CD14-positive monocyte (primary cell): Measurements from ENCODE around the gene NACAD. TPM values are rescaled to one million over a fixed set of nuclear protein-coding genes. Genes with fewer than 3 reads are reported as not detected.

Source experiments
- DNase-seq, 3 donors: peaks; one replicate each; pipeline ENCODE4 v3.0.0-alpha.2; 2011 to 2022
- H2AFZ ChIP-seq: 2 replicates; pipeline ENCODE4 v1.6.0; 2012; ENCODE audit warnings: mild to moderate bottlenecking, low read depth, low read length, inconsistent platforms; ENCODE audit not compliant: insufficient read depth, poor library complexity, severe bottlenecking
- H3K27ac ChIP-seq, 2 donors: 1 replicate in 1 of 2; 2 replicates in 1 of 2; pipeline ENCODE4 v1.5.1; 2012 to 2013; ENCODE audit warnings: low read length in 2 of 2, control low read depth in 1 of 2, inconsistent platforms in 1 of 2, low read depth in 1 of 2, mild to moderate bottlenecking in 1 of 2
- H3K27me3 ChIP-seq, 2 donors: one replicate each; pipeline versions ENCODE4 v1.6.0 to v1.6.1; 2011 to 2013; ENCODE audit warnings: low read length in 2 of 2; ENCODE audit not compliant: control insufficient read depth in 2 of 2, insufficient read depth in 2 of 2
- H3K36me3 ChIP-seq, 2 donors: replicated peaks in 1 of 2; 1 replicate in 1 of 2; 2 replicates in 1 of 2; pipeline versions ENCODE4 v1.5.1 to v1.6.1; 2012 to 2013; ENCODE audit warnings: low read length in 2 of 2, control low read depth in 1 of 2, inconsistent platforms in 1 of 2, mild to moderate bottlenecking in 1 of 2; ENCODE audit not compliant: insufficient read depth in 2 of 2, control insufficient read depth in 1 of 2
- H3K4me1 ChIP-seq, 2 donors: 1 replicate in 1 of 2; 2 replicates in 1 of 2; pipeline versions ENCODE4 v1.5.1 to v1.6.1; 2012 to 2013; ENCODE audit warnings: low read length in 2 of 2, control low read depth in 1 of 2, inconsistent platforms in 1 of 2, mild to moderate bottlenecking in 1 of 2, moderate library complexity in 1 of 2; ENCODE audit not compliant: insufficient read depth in 2 of 2, control insufficient read depth in 1 of 2
- H3K4me2 ChIP-seq: replicated peaks from 2 replicates; pipeline ENCODE3; 2012; ENCODE audit warnings: low read length, moderate library complexity, mild to moderate bottlenecking; ENCODE audit not compliant: poor library complexity, severe bottlenecking; ENCODE audit errors: extremely low read depth
- H3K4me3 ChIP-seq, 3 experiments: fragments of 200-600 bp in 1 of 3; sonication (generic) in 1 of 3; replicated peaks in 1 of 3; 1 replicate in 2 of 3; 2 replicates in 1 of 3; pipeline ENCODE4 v1.5.1; 2011 to 2013; ENCODE audit warnings: low read length in 3 of 3, mild to moderate bottlenecking in 3 of 3, control low read depth in 2 of 3, low read depth in 2 of 3, inconsistent platforms in 1 of 3, moderate library complexity in 1 of 3
- H3K79me2 ChIP-seq: 2 replicates; pipeline ENCODE4 v1.6.0; 2012; ENCODE audit warnings: mild to moderate bottlenecking, control low read depth, inconsistent platforms, low read length, moderate library complexity; ENCODE audit not compliant: insufficient read depth
- H3K9ac ChIP-seq: 2 replicates; pipeline ENCODE4 v1.6.0; 2017; ENCODE audit warnings: low read length, mild to moderate bottlenecking; ENCODE audit not compliant: insufficient read depth, poor library complexity, severe bottlenecking
- H3K9me3 ChIP-seq, 2 donors: replicated peaks in 1 of 2; 1 replicate in 1 of 2; 2 replicates in 1 of 2; pipeline versions ENCODE4 v1.5.1 to v1.6.1; 2012 to 2013; ENCODE audit warnings: low read length in 2 of 2, control low read depth in 1 of 2; ENCODE audit not compliant: control insufficient read depth in 1 of 2, insufficient read depth in 1 of 2
- H4K20me1 ChIP-seq: 2 replicates; pipeline ENCODE4 v1.6.0; 2012; ENCODE audit warnings: mild to moderate bottlenecking, low read length, control low read depth, moderate library complexity; ENCODE audit not compliant: insufficient read depth
- H3K27ac Mint-ChIP-seq, 7 donors: one replicate each; pipeline ENCODE4 v1.8.0; 2020; ENCODE audit warnings: mild to moderate bottlenecking in 7 of 7, mixed read lengths in 7 of 7, moderate library complexity in 6 of 7, inconsistent platforms in 2 of 7
- H3K27me3 Mint-ChIP-seq, 3 donors: one replicate each; pipeline ENCODE4 v1.8.0; 2021 to 2022; ENCODE audit warnings: low read depth in 3 of 3, mild to moderate bottlenecking in 3 of 3, mixed read lengths in 3 of 3, moderate library complexity in 3 of 3, inconsistent platforms in 1 of 3
- H3K36me3 Mint-ChIP-seq, 2 donors: one replicate each; pipeline ENCODE4 v1.8.0; 2020; ENCODE audit warnings: mixed read lengths in 2 of 2, inconsistent platforms in 1 of 2, mild to moderate bottlenecking in 1 of 2
- H3K4me1 Mint-ChIP-seq: one replicate; pipeline ENCODE4 v1.8.0; 2020; ENCODE audit warnings: mild to moderate bottlenecking, mixed read lengths
- H3K4me3 Mint-ChIP-seq, 2 donors: one replicate each; pipeline ENCODE4 v1.8.0; 2020; ENCODE audit warnings: mild to moderate bottlenecking in 2 of 2, mixed read lengths in 2 of 2, moderate library complexity in 1 of 2
- H3K9me3 Mint-ChIP-seq, 7 donors: one replicate each; pipeline ENCODE4 v1.8.0; 2020 to 2022; ENCODE audit warnings: mixed read lengths in 7 of 7, mild to moderate bottlenecking in 6 of 7, moderate library complexity in 6 of 7, inconsistent platforms in 2 of 7
- WGBS: methylation state at CpG from one replicate; pipeline ENCODE4 v1.1.5; 2013; ENCODE audit warnings: missing lambda C conversion rate; ENCODE audit not compliant: insufficient coverage; 5-methylcytosine and 5-hydroxymethylcytosine counted together
- intact Hi-C, 2 donors: fragments of 100-400 bp; cut with micrococcal nuclease; formaldehyde crosslinking; loops; one replicate each; pipeline versions ENCODE4 v1.15.0 to v1.15.1; 2023
- polyA plus RNA-seq, 3 donors: library from polyadenylated mRNA; depleted of rRNA in 1 of 3; unstranded in 2 of 3; stranded (reverse) in 1 of 3; fragments of 300-500 nt in 2 of 3; fragments of >200 nt in 1 of 3; fragmentation: Illumina TruSeq in 2 of 3; gene quantifications; 1 replicate in 2 of 3; 2 replicates in 1 of 3; pipeline ENCODE4 v1.2.3, GENCODE V29; 2012 to 2021
- TF ChIP-seq, protein P1 (sequence below): fragments of 200-600 bp; IDR thresholded peaks from one replicate; pipeline ENCODE4 v1.8.0; 2022; ENCODE audit warnings: antibody characterized with exemption, mild to moderate bottlenecking

Gene NACAD
- polyA plus RNA-seq, 3 donors = 0.04 TPM; not detected in 2

DNA sequence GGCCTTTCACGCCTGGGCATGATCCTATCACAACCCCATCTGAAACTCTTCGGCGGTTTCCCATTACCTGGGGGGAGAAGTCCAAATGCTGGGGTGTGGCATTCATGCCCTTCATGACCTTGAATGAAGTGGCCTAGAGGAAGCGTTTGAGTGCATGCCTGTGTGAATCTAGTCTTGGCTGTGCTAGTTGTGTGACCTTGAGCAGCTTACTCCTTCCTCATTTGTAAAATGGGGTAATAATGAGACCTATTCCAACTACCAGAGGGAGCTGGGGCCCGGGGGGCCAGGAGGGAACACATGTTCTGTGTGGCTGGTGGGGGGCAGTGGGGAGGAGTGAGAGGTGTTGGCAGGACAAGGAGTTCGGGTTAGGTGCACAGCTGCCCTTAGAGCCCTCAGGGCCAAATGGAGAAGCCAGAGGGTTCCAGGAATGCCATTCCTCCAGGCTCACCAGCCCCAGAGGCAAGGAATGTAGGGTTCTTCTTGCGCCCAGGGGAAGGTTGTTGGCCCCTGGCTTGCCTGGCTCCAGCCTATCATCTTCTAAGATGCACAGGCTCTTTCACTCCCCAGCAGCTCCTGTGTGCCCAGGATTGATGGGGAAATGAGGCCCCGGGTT is 44.0 kb upstream of the NACAD start:
- no peaks in the 10 kb centered on the region for H3K36me3 Mint-ChIP-seq
- H3K4me3 ChIP-seq = no peak overlapping the region
- no peaks in the 10 kb centered on the region for H4K20me1 ChIP-seq
- peaks cover 2 to 3% (median 2%) of the 10 kb centered on the region in 3 donors for H3K27me3 Mint-ChIP-seq
- TF ChIP-seq, protein P1, sequence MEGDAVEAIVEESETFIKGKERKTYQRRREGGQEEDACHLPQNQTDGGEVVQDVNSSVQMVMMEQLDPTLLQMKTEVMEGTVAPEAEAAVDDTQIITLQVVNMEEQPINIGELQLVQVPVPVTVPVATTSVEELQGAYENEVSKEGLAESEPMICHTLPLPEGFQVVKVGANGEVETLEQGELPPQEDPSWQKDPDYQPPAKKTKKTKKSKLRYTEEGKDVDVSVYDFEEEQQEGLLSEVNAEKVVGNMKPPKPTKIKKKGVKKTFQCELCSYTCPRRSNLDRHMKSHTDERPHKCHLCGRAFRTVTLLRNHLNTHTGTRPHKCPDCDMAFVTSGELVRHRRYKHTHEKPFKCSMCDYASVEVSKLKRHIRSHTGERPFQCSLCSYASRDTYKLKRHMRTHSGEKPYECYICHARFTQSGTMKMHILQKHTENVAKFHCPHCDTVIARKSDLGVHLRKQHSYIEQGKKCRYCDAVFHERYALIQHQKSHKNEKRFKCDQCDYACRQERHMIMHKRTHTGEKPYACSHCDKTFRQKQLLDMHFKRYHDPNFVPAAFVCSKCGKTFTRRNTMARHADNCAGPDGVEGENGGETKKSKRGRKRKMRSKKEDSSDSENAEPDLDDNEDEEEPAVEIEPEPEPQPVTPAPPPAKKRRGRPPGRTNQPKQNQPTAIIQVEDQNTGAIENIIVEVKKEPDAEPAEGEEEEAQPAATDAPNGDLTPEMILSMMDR = no peak
- no peaks in the 10 kb centered on the region for H3K27me3 ChIP-seq
- no peaks in the 10 kb centered on the region for H3K4me1 ChIP-seq
- 87% methylated on average over 4 of the region's 8 CpGs for WGBS
- H3K4me1 Mint-ChIP-seq = peaks cover 6% of the 10 kb centered on the region
- H3K9me3 ChIP-seq = no peaks in the 10 kb centered on the region
- peaks cover 0 to 2% (median 0%) of the 10 kb centered on the region in 7 donors for H3K9me3 Mint-ChIP-seq
- no peaks in the 10 kb centered on the region for H3K36me3 ChIP-seq
- intact Hi-C loops = loop anchor here (10.0 kb wide), 2 partner anchors 158 to 278 kb away; partner anchors contain the start of gene MYO1G (in 1 of the 2)
- no peak overlapping the region for H3K27ac ChIP-seq
- DNase-seq = no peak
- no peak overlapping the region for H3K9ac ChIP-seq
- no peaks in the 10 kb centered on the region for H3K79me2 ChIP-seq
- no peak overlapping the region for H3K4me3 Mint-ChIP-seq
- H3K27ac Mint-ChIP-seq = peak overlapping the region in 2 of 7 donors; percentile 25 to 57
- no peak overlapping the region for H2AFZ ChIP-seq
- H3K4me2 ChIP-seq = no peak overlapping the region

DNA sequence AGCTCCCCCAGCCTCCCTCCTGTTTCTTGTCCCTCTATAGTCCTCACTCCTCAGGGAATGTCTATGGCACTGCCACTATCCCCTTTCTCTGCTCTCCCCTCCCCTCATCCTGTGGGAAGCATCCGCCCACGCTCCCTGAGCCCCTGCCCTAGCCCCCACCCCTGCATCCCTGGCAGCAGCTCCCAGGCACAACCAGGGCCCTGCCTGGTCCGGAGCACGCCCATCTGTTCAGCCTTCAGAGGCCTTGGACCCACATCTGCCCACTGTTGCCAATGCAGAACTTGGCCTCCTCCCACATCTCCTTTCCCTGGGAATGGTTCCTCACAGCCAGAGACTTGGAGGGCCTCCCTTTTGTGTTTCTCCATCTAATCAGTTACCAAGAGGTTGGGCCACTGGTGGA is 43.1 kb upstream of the NACAD start:
- Histone ChIP-seq H2AFZ (no peak overlapping the region), H3K36me3 (no peaks in the 10 kb centered on the region), H3K27me3 (no peaks in the 10 kb centered on the region), H4K20me1 (no peaks in the 10 kb centered on the region), H3K4me1 (no peaks in the 10 kb centered on the region), H3K4me2 (no peak overlapping the region), H3K27ac (no peak overlapping the region), H3K9ac (no peak overlapping the region), H3K9me3 (no peaks in the 10 kb centered on the region), H3K79me2 (no peaks in the 10 kb centered on the region), H3K4me3 (no peak overlapping the region)
- Mint-ChIP-seq H3K4me1 (peaks cover 6% of the 10 kb centered on the region), H3K4me3 (no peak overlapping the region), H3K36me3 (no peaks in the 10 kb centered on the region), H3K27ac (peak overlapping the region in 1 of 7 donors; percentile 41), H3K27me3 (peaks cover 2 to 3% (median 2%) of the 10 kb centered on the region in 3 donors), H3K9me3 (peaks cover 0 to 2% (median 0%) of the 10 kb centered on the region in 7 donors)
- WGBS = 89% methylated on average over 4 of the region's 4 CpGs
- DNase-seq = no peak
- TF ChIP-seq, protein P1 = no peak
- intact Hi-C loops = loop anchor here (10.0 kb wide), 2 partner anchors 157 to 277 kb away; partner anchors contain the start of gene MYO1G (in 1 of the 2)
